SK-N-SH (cell line): ENCODE measurements around the gene SHBG. TPM values are rescaled to one million over a fixed set of nuclear protein-coding genes. Genes with fewer than 3 reads are reported as not detected.

Source experiments
- CTCF ChIA-PET: fragments of 300-600, 350-600 bp; formaldehyde crosslinking; extraction: SDS; loops from one replicate; lab custom pipeline; 2021; lab: Yijun Ruan, JAX
- POLR2A ChIA-PET: fragments of 350-600 bp; sonication (Branson Sonifier 250); formaldehyde crosslinking; extraction: SDS; loops from one replicate; lab custom pipeline; 2020; ENCODE audit warnings: antibody characterized with exemption, inconsistent platforms; lab: Yijun Ruan, JAX
- DNase-seq: peaks from one replicate; pipeline ENCODE4 v3.0.0; 2012
- H2AFZ ChIP-seq: fragments of 200-600 bp; sonication (generic); 2 replicates; pipeline ENCODE4 v1.8.1; 2016; ENCODE audit warnings: antibody characterized with exemption, mild to moderate bottlenecking, low read depth
- H3F3A ChIP-seq: fragments of 200-600 bp; sonication (generic); replicated peaks from 2 replicates; pipeline ENCODE3; 2016; ENCODE audit warnings: antibody characterized with exemption, mild to moderate bottlenecking; ENCODE audit not compliant: insufficient read depth
- H3K27ac ChIP-seq, 2 experiments: fragments of 200-500 bp in 1 of 2; fragments of 200-600 bp in 1 of 2; sonication (Bioruptor generic) in 1 of 2; sonication (generic), shearing (Covaris generic) in 1 of 2; 2 replicates each; pipeline versions ENCODE4 v1.5.1 to v1.6.1; 2014 to 2016; ENCODE audit warnings: low read depth in 2 of 2, inconsistent platforms in 1 of 2, low read length in 1 of 2, mild to moderate bottlenecking in 1 of 2, mixed read lengths in 1 of 2
- H3K27me3 ChIP-seq: fragments of 200-600 bp; sonication (generic), shearing (Covaris generic); 2 replicates; pipeline ENCODE4 v1.6.1; 2016; ENCODE audit warnings: mixed run types; ENCODE audit not compliant: insufficient read depth
- H3K36me3 ChIP-seq, 2 experiments: fragments of 200-500 bp in 1 of 2; fragments of 200-600 bp in 1 of 2; sonication (Bioruptor generic) in 1 of 2; sonication (generic) in 1 of 2; replicated peaks in 1 of 2; 2 replicates each; pipeline versions ENCODE3 to v1.5.1; 2014 to 2016; ENCODE audit warnings: low read length in 1 of 2, mild to moderate bottlenecking in 1 of 2; ENCODE audit not compliant: insufficient read depth in 2 of 2, control insufficient read depth in 1 of 2
- H3K4me1 ChIP-seq, 2 experiments: fragments of 200-500 bp in 1 of 2; fragments of 200-600 bp in 1 of 2; sonication (Bioruptor generic) in 1 of 2; sonication (generic), shearing (Covaris generic) in 1 of 2; 2 replicates each; pipeline versions ENCODE4 v1.5.1 to v1.6.1; 2014 to 2016; ENCODE audit warnings: low read depth in 1 of 2, low read length in 1 of 2, mixed run types in 1 of 2; ENCODE audit not compliant: insufficient read depth in 2 of 2, control insufficient read depth in 1 of 2
- H3K4me2 ChIP-seq: fragments of 200-600 bp; sonication (generic), shearing (Covaris generic); 2 replicates; pipeline ENCODE4 v1.6.1; 2017; ENCODE audit warnings: mixed run types
- H3K4me3 ChIP-seq, 2 experiments: fragments of 200-500 bp in 1 of 2; fragments of 200-600 bp in 1 of 2; sonication (Bioruptor generic) in 1 of 2; sonication (generic), shearing (Covaris generic) in 1 of 2; 2 replicates each; pipeline versions ENCODE4 v1.5.1 to v1.8.1; 2014 to 2016; ENCODE audit warnings: low read depth in 2 of 2, inconsistent platforms in 1 of 2, low read length in 1 of 2, mild to moderate bottlenecking in 1 of 2, mixed read lengths in 1 of 2, moderate library complexity in 1 of 2
- H3K79me2 ChIP-seq: fragments of 200-600 bp; sonication (generic); 2 replicates; pipeline ENCODE4 v1.8.1; 2017; ENCODE audit warnings: mild to moderate bottlenecking; ENCODE audit not compliant: insufficient read depth
- H3K9ac ChIP-seq: fragments of 200-600 bp; sonication (generic); 2 replicates; pipeline ENCODE4 v1.6.1; 2017; ENCODE audit warnings: mixed run types
- H3K9me2 ChIP-seq: fragments of 200-600 bp; sonication (generic); 2 replicates; pipeline ENCODE4 v1.6.1; 2017; ENCODE audit warnings: mixed run types
- H3K9me3 ChIP-seq: fragments of 200-600 bp; sonication (generic); 2 replicates; pipeline ENCODE4 v1.6.1; 2017; ENCODE audit warnings: mixed run types, mild to moderate bottlenecking, moderate library complexity
- H4K20me1 ChIP-seq: fragments of 200-600 bp; sonication (generic); 2 replicates; pipeline ENCODE4 v1.6.1; 2017; ENCODE audit warnings: mild to moderate bottlenecking, mixed run types; ENCODE audit not compliant: insufficient read depth
- CHD2 ChIP-seq: fragments of 150-350 bp; IDR thresholded peaks from 2 replicates; pipeline ENCODE4 v1.6.1; 2018; ENCODE audit warnings: low read length; ENCODE audit not compliant: partially characterized antibody
- ELF1 ChIP-seq: IDR thresholded peaks from 2 replicates; pipeline ENCODE4 v1.4.0; 2012
- EP300 ChIP-seq, 2 experiments: IDR thresholded peaks; 2 replicates each; pipeline versions ENCODE4 v1.4.0 to v1.6.1; 2012; ENCODE audit warnings: borderline replicate concordance in 1 of 2, low read depth in 1 of 2, low read length in 1 of 2
- EZH2phosphoT487 ChIP-seq: fragments of 200-600 bp; sonication (generic); IDR thresholded peaks from 2 replicates; pipeline ENCODE4 v1.6.1; 2017; ENCODE audit warnings: low read depth, mixed run types, mild to moderate bottlenecking, antibody characterized with exemption, moderate library complexity, borderline replicate concordance
- FOSL2 ChIP-seq: IDR thresholded peaks from 2 replicates; pipeline ENCODE4 v1.4.0; 2012; ENCODE audit warnings: low read depth, mild to moderate bottlenecking, moderate library complexity, borderline replicate concordance
- FOXJ3 ChIP-seq: sonication (generic); formaldehyde crosslinking; IDR thresholded peaks from 2 replicates; pipeline ENCODE4 v1.5.1; 2020; ENCODE audit warnings: mild to moderate bottlenecking, missing genetic modification reagents
- GABPA ChIP-seq: IDR thresholded peaks from 2 replicates; pipeline ENCODE4 v1.4.0; 2012; ENCODE audit warnings: low read depth, mild to moderate bottlenecking
- JUND ChIP-seq: IDR thresholded peaks from 2 replicates; pipeline ENCODE4 v1.4.0; 2012
- MEF2A ChIP-seq: IDR thresholded peaks from 2 replicates; pipeline ENCODE4 v1.4.0; 2012; ENCODE audit warnings: low read depth, borderline replicate concordance
- MXI1 ChIP-seq: IDR thresholded peaks from 2 replicates; pipeline ENCODE4 v1.6.1; 2012; ENCODE audit warnings: mild to moderate bottlenecking, low read depth, low read length, improper control_type of control experiment
- NFIC ChIP-seq: IDR thresholded peaks from 2 replicates; pipeline ENCODE4 v1.4.0; 2012; ENCODE audit warnings: borderline replicate concordance
- NRF1 ChIP-seq: IDR thresholded peaks from 2 replicates; pipeline ENCODE4 v1.6.1; 2012; ENCODE audit warnings: low read depth, mild to moderate bottlenecking, low read length
- POLR2AphosphoS5 ChIP-seq: IDR thresholded peaks from 2 replicates; pipeline ENCODE4 v1.6.1; 2012; ENCODE audit warnings: low read depth, low read length
- RCOR1 ChIP-seq: fragments of 150-350 bp; IDR thresholded peaks from 2 replicates; pipeline ENCODE4 v1.6.1; 2017; ENCODE audit warnings: antibody characterized with exemption, low read length
- RFX5 ChIP-seq: IDR thresholded peaks from 2 replicates; pipeline ENCODE4 v1.6.1; 2012; ENCODE audit warnings: mild to moderate bottlenecking, improper control_type of control experiment, low read length
- RXRA ChIP-seq: IDR thresholded peaks from 2 replicates; pipeline ENCODE4 v1.4.0; 2012; ENCODE audit warnings: low read depth, mild to moderate bottlenecking, borderline replicate concordance
- SIN3A ChIP-seq: IDR thresholded peaks from 2 replicates; pipeline ENCODE4 v1.6.1; 2012; ENCODE audit warnings: low read depth, mild to moderate bottlenecking, low read length, moderate library complexity, borderline replicate concordance
- TAF1 ChIP-seq: IDR thresholded peaks from 2 replicates; pipeline ENCODE4 v1.6.1; 2012; ENCODE audit warnings: low read depth, mild to moderate bottlenecking, low read length, moderate library complexity, borderline replicate concordance
- TCF12 ChIP-seq: IDR thresholded peaks from 2 replicates; pipeline ENCODE4 v1.4.0; 2012
- TEAD4 ChIP-seq: IDR thresholded peaks from 2 replicates; pipeline ENCODE4 v1.4.0; 2012; ENCODE audit warnings: mild to moderate bottlenecking, borderline replicate concordance; ENCODE audit not compliant: insufficient read depth
- YY1 ChIP-seq: IDR thresholded peaks from 2 replicates; pipeline ENCODE4 v1.4.0; 2012; ENCODE audit warnings: low read depth, mild to moderate bottlenecking
- WGBS: methylation state at CpG from one replicate; pipeline ENCODE4 v1.1.6; 2017; ENCODE audit warnings: low lambda C conversion rate; 5-methylcytosine and 5-hydroxymethylcytosine counted together
- polyA plus RNA-seq, 3 experiments: library from polyadenylated mRNA; depleted of rRNA; stranded (reverse); fragments of >200 nt; gene quantifications; 2 replicates each; pipeline ENCODE4 v1.2.3, GENCODE V29; 2012
- TF ChIP-seq, protein P1 (sequence below): IDR thresholded peaks from 2 replicates; pipeline ENCODE4 v1.6.1; 2012; ENCODE audit warnings: mild to moderate bottlenecking, low read depth, low read length, moderate library complexity
- TF ChIP-seq, protein P2 (sequence below): fragments of 150-350 bp; IDR thresholded peaks from 2 replicates; pipeline ENCODE4 v1.6.1; 2016; ENCODE audit warnings: mild to moderate bottlenecking, low read depth, low read length
- TF ChIP-seq, protein P3 (sequence below): fragments of 200-600 bp; sonication (generic); IDR thresholded peaks from 2 replicates; pipeline ENCODE4 v1.6.1; 2017; ENCODE audit warnings: antibody characterized with exemption, mild to moderate bottlenecking, moderate library complexity
- TF ChIP-seq, protein P4 (sequence below): IDR thresholded peaks from 2 replicates; pipeline ENCODE4; 2012
- TF ChIP-seq, protein P5 (sequence below): IDR thresholded peaks from 2 replicates; pipeline ENCODE4 v1.4.0; 2012; ENCODE audit warnings: low read depth, borderline replicate concordance

Gene SHBG
- polyA plus RNA-seq, 1 of the 3 experiments (the other 2 are of a cell fraction): 1.1 TPM

DNA sequence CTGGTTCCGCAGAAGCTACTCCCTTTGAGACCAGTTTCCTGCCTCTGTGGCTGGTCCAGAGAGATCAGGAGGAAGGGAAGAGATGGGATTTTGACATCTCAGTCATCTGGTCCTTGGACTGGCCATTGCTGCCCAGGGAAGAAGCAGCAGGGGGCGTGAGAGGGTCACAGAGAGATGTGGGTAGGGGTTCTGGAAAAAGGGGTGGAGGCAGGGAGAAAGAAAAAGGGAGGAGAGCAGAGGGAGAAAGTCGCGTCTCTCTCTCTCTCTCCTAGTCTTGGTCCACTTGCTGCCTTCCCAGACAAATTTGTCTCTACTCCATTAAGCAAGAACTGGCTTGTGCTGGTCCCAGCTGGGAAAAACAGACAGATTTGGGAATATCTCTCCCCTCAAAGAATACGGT, 4.4 kb downstream of the SHBG start:
- no peak overlapping the region for H3K9ac ChIP-seq
- ChIA-PET POLR2A (interaction anchor here (0.6 to 2.1 kb wide), 3 partner anchors 53 to 298 kb away, joined by 3 to 17 read pairs (median 3); partner anchors contain the start of genes TP53 and WRAP53), CTCF (interaction anchor here (0.6 to 11.8 kb wide), 14 partner anchors 8 to 90 kb away, joined by 3 to 166 read pairs (median 6); partner anchors contain the start of genes ATP1B2, EFNB3, TP53 and WRAP53)
- 0 out of 4 replicates have a peak, but pooled peaks of 1 of the 2 experiments have one; percentile 22 for TF ChIP-seq EP300 (IDR thresholded peaks at IDR 0.05; ENCODE audit: borderline replicate concordance in 1 of 2, low read depth in 1 of 2, low read length in 1 of 2)
- no peak for TF ChIP-seq EZH2phosphoT487
- TF ChIP-seq ELF1: no peak
- no peak for TF ChIP-seq NRF1
- no peak for TF ChIP-seq TCF12
- TF ChIP-seq, protein P1, sequence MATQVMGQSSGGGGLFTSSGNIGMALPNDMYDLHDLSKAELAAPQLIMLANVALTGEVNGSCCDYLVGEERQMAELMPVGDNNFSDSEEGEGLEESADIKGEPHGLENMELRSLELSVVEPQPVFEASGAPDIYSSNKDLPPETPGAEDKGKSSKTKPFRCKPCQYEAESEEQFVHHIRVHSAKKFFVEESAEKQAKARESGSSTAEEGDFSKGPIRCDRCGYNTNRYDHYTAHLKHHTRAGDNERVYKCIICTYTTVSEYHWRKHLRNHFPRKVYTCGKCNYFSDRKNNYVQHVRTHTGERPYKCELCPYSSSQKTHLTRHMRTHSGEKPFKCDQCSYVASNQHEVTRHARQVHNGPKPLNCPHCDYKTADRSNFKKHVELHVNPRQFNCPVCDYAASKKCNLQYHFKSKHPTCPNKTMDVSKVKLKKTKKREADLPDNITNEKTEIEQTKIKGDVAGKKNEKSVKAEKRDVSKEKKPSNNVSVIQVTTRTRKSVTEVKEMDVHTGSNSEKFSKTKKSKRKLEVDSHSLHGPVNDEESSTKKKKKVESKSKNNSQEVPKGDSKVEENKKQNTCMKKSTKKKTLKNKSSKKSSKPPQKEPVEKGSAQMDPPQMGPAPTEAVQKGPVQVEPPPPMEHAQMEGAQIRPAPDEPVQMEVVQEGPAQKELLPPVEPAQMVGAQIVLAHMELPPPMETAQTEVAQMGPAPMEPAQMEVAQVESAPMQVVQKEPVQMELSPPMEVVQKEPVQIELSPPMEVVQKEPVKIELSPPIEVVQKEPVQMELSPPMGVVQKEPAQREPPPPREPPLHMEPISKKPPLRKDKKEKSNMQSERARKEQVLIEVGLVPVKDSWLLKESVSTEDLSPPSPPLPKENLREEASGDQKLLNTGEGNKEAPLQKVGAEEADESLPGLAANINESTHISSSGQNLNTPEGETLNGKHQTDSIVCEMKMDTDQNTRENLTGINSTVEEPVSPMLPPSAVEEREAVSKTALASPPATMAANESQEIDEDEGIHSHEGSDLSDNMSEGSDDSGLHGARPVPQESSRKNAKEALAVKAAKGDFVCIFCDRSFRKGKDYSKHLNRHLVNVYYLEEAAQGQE: no peak
- TF ChIP-seq, protein P2, sequence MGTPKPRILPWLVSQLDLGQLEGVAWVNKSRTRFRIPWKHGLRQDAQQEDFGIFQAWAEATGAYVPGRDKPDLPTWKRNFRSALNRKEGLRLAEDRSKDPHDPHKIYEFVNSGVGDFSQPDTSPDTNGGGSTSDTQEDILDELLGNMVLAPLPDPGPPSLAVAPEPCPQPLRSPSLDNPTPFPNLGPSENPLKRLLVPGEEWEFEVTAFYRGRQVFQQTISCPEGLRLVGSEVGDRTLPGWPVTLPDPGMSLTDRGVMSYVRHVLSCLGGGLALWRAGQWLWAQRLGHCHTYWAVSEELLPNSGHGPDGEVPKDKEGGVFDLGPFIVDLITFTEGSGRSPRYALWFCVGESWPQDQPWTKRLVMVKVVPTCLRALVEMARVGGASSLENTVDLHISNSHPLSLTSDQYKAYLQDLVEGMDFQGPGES: no peak
- TF ChIP-seq GABPA: no peak
- TF ChIP-seq, protein P3, sequence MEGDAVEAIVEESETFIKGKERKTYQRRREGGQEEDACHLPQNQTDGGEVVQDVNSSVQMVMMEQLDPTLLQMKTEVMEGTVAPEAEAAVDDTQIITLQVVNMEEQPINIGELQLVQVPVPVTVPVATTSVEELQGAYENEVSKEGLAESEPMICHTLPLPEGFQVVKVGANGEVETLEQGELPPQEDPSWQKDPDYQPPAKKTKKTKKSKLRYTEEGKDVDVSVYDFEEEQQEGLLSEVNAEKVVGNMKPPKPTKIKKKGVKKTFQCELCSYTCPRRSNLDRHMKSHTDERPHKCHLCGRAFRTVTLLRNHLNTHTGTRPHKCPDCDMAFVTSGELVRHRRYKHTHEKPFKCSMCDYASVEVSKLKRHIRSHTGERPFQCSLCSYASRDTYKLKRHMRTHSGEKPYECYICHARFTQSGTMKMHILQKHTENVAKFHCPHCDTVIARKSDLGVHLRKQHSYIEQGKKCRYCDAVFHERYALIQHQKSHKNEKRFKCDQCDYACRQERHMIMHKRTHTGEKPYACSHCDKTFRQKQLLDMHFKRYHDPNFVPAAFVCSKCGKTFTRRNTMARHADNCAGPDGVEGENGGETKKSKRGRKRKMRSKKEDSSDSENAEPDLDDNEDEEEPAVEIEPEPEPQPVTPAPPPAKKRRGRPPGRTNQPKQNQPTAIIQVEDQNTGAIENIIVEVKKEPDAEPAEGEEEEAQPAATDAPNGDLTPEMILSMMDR: peak; percentile 67
- no peak for TF ChIP-seq SIN3A
- TF ChIP-seq POLR2AphosphoS5: no peak
- TF ChIP-seq, protein P4, sequence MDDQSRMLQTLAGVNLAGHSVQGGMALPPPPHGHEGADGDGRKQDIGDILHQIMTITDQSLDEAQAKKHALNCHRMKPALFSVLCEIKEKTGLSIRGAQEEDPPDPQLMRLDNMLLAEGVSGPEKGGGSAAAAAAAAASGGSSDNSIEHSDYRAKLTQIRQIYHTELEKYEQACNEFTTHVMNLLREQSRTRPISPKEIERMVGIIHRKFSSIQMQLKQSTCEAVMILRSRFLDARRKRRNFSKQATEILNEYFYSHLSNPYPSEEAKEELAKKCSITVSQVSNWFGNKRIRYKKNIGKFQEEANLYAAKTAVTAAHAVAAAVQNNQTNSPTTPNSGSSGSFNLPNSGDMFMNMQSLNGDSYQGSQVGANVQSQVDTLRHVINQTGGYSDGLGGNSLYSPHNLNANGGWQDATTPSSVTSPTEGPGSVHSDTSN: no peak
- TF ChIP-seq, protein P5, sequence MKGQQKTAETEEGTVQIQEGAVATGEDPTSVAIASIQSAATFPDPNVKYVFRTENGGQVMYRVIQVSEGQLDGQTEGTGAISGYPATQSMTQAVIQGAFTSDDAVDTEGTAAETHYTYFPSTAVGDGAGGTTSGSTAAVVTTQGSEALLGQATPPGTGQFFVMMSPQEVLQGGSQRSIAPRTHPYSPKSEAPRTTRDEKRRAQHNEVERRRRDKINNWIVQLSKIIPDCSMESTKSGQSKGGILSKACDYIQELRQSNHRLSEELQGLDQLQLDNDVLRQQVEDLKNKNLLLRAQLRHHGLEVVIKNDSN: no peak
- no peak for TF ChIP-seq NFIC
- no peak for TF ChIP-seq RCOR1
- 0 out of 2 replicates have a peak, but pooled peaks have one; percentile 34 for TF ChIP-seq MXI1
- TF ChIP-seq TAF1: no peak
- TF ChIP-seq TEAD4: no peak
- no peak for TF ChIP-seq FOXJ3
- no peak for TF ChIP-seq MEF2A
- no peak for TF ChIP-seq YY1
- no peak for TF ChIP-seq FOSL2
- no peak for TF ChIP-seq RFX5
- no peak for TF ChIP-seq CHD2
- no peak for TF ChIP-seq JUND
- no peak for TF ChIP-seq RXRA

More for the DNA sequence above, 4.4 kb downstream of the SHBG start:
- Histone ChIP-seq H3K36me3 (no peaks in the 10 kb centered on the region), H4K20me1 (no peaks in the 10 kb centered on the region), H3K27ac (no peak overlapping the region), H3K27me3 (no peaks in the 10 kb centered on the region), H2AFZ (no peak overlapping the region), H3F3A (no peaks in the 10 kb centered on the region), H3K79me2 (no peaks in the 10 kb centered on the region), H3K4me1 (peaks cover 0 to 10% of the 10 kb centered on the region in 2 experiments; a peak in 1 of 4 replicates), H3K4me3 (no peak overlapping the region), H3K9me3 (no peaks in the 10 kb centered on the region), H3K4me2 (no peak overlapping the region), H3K9me2 (no peaks in the 10 kb centered on the region)
- 22% methylated on average over 5 of the region's 5 CpGs for WGBS
- peak; percentile 89 for DNase-seq
